Measurements from ENCODE around the gene ISCA1. TPM values are rescaled to one million over a fixed set of nuclear protein-coding genes. Genes with fewer than 3 reads are reported as not detected.
"Not testable (repeated sequence)": the region's sequence is repeated elsewhere in the genome, so short reads cannot be mapped to it uniquely, and the experiment has no call there.

Gene ISCA1
- total and polyA plus RNA-seq, 11 donors = 39.2 to 104 (median 70.9) TPM

GRCh38 chr9:86300701-86301100 is 18.4 kb upstream of the ISCA1 start:
- WGBS, 4 donors = 93 to 100% (median 99%) methylated on average over 2 of the region's 2 CpGs
- no peak for ATAC-seq
- H3K27ac ChIP-seq = no peak overlapping the region
- TF ChIP-seq, protein P1, sequence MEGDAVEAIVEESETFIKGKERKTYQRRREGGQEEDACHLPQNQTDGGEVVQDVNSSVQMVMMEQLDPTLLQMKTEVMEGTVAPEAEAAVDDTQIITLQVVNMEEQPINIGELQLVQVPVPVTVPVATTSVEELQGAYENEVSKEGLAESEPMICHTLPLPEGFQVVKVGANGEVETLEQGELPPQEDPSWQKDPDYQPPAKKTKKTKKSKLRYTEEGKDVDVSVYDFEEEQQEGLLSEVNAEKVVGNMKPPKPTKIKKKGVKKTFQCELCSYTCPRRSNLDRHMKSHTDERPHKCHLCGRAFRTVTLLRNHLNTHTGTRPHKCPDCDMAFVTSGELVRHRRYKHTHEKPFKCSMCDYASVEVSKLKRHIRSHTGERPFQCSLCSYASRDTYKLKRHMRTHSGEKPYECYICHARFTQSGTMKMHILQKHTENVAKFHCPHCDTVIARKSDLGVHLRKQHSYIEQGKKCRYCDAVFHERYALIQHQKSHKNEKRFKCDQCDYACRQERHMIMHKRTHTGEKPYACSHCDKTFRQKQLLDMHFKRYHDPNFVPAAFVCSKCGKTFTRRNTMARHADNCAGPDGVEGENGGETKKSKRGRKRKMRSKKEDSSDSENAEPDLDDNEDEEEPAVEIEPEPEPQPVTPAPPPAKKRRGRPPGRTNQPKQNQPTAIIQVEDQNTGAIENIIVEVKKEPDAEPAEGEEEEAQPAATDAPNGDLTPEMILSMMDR (IDR thresholded peaks at IDR 0.05) = no peak
- no peak for TF ChIP-seq POLR2A (IDR thresholded peaks at IDR 0.05)
- H3K4me1 ChIP-seq = no peaks in the 10 kb centered on the region
- H3K27me3 ChIP-seq = no peaks in the 10 kb centered on the region
- peaks cover 0 to 100% (median 94%) of the 10 kb centered on the region in 9 donors for H3K36me3 ChIP-seq
- H3K4me3 ChIP-seq = no peak overlapping the region
- intact Hi-C loops (cut with DNase I) = no loop called here
- no peak for DNase-seq
- H3K9me3 ChIP-seq = no peaks in the 10 kb centered on the region

- 94 to 96% (median 95%) methylated on average over 11 of the region's 11 CpGs for WGBS, 4 donors
- Histone ChIP-seq H3K4me3 (no peak overlapping the region), H3K27ac (no peak overlapping the region), H3K27me3 (no peaks in the 10 kb centered on the region), H3K36me3 (peaks cover 0 to 98% (median 78%) of the 10 kb centered on the region in 9 donors), H3K9me3 (no peaks in the 10 kb centered on the region), H3K4me1 (no peaks in the 10 kb centered on the region)
- DNase-seq = no peak
- intact Hi-C loops (cut with DNase I) = loop anchor here in 3 of 10 donors (5.0 to 10.0 kb wide), 3 partner anchors 38 to 46 kb away; no protein-coding TSS in a partner anchor
- TF ChIP-seq, protein P1 (IDR thresholded peaks at IDR 0.05) = no peak
- no peak for TF ChIP-seq POLR2A (IDR thresholded peaks at IDR 0.05)
- no peak for ATAC-seq
Observed at GRCh38 chr9:86298873-86299272, 16.5 kb upstream of the ISCA1 start.

GRCh38 chr9:86290341-86290740 is 8.0 kb upstream of the ISCA1 start:
- DNase-seq, H3K27me3 ChIP-seq, ATAC-seq, H3K9me3 ChIP-seq, H3K4me1 ChIP-seq, H3K4me3 ChIP-seq, H3K27ac ChIP-seq: not testable (repeated sequence)
- 88 to 94% (median 91%) methylated on average over 6 of the region's 6 CpGs for WGBS, 4 donors
- H3K36me3 ChIP-seq = peaks cover 0 to 64% (median 11%) of the 10 kb centered on the region in 9 donors
- intact Hi-C loops (cut with DNase I) = loop anchor here in 1 of 10 donors (10.0 kb wide), 1 partner anchor 54 kb away; no protein-coding TSS in a partner anchor

GRCh38 chr9:86288499-86289198 is 6.3 kb upstream of the ISCA1 start:
- H3K9me3 ChIP-seq = no peaks in the 10 kb centered on the region
- no peaks in the 10 kb centered on the region for H3K4me1 ChIP-seq
- H3K27me3 ChIP-seq = no peaks in the 10 kb centered on the region
- no peak overlapping the region for H3K4me3 ChIP-seq
- intact Hi-C loops (cut with DNase I) = loop anchor here in 2 of 10 donors (10.0 kb wide), 2 partner anchors 84 to 344 kb away; partner anchors contain the start of gene NAA35 (in 1 of the 2)
- WGBS, 4 donors = 87 to 93% (median 92%) methylated on average over 6 of the region's 6 CpGs
- no peak for TF ChIP-seq POLR2A (IDR thresholded peaks at IDR 0.05)
- TF ChIP-seq, protein P1 (IDR thresholded peaks at IDR 0.05) = no peak
- H3K27ac ChIP-seq = no peak overlapping the region
- peaks cover 0 to 50% (median 11%) of the 10 kb centered on the region in 9 donors for H3K36me3 ChIP-seq
- ATAC-seq (no peak), DNase-seq (no peak)
